Vagina (tissue), 2 donors: ENCODE results near the gene TNFSF9. TPM values are rescaled to one million over a fixed set of nuclear protein-coding genes. Genes with fewer than 3 reads are reported as not detected.

Experiments
- DNase-seq, 2 donors: peaks; one replicate each; pipeline ENCODE4 v3.0.0-alpha.2; 2017; ENCODE audit errors: extremely low spot score in 2 of 2
- H3K27ac ChIP-seq: fragments of 200-600 bp; sonication (generic); one replicate; pipeline ENCODE4 v1.5.1; 2019
- H3K27me3 ChIP-seq: fragments of 200-600 bp; sonication (generic); one replicate; pipeline ENCODE4 v1.5.1; 2019
- H3K36me3 ChIP-seq, 2 donors: fragments of 200-600 bp; sonication (generic); one replicate each; pipeline ENCODE4 v1.5.1; 2017 to 2019
- H3K4me1 ChIP-seq: fragments of 200-600 bp; sonication (generic); one replicate; pipeline ENCODE4 v1.5.1; 2019
- H3K4me3 ChIP-seq, 2 donors: fragments of 200-600 bp; sonication (generic); 1 replicate in 1 of 2; 2 replicates in 1 of 2; pipeline ENCODE4 v1.5.1; 2016 to 2019
- H3K9me3 ChIP-seq: fragments of 200-600 bp; sonication (generic); one replicate; pipeline ENCODE4 v1.5.1; 2019
- CTCF ChIP-seq, 3 experiments: fragments of 450-650 bp in 2 of 3; fragments of 200-600 bp in 1 of 3; sonication (generic) in 1 of 3; IDR thresholded peaks; one replicate each; pipeline ENCODE4 v1.5.1; 2017 to 2019; ENCODE audit warnings: antibody characterized with exemption in 3 of 3, mild to moderate bottlenecking in 2 of 3, moderate library complexity in 2 of 3
- POLR2A ChIP-seq, 2 donors: fragments of 450-650 bp; IDR thresholded peaks; one replicate each; pipeline ENCODE4 v1.6.1; 2017; ENCODE audit warnings: antibody characterized with exemption in 2 of 2, mild to moderate bottlenecking in 2 of 2, moderate library complexity in 2 of 2
- POLR2AphosphoS5 ChIP-seq, 2 donors: sonication (generic); formaldehyde crosslinking; IDR thresholded peaks; one replicate each; pipeline ENCODE4 v1.9.0; 2017; ENCODE audit warnings: antibody characterized with exemption in 2 of 2, mild to moderate bottlenecking in 2 of 2, low read depth in 1 of 2; ENCODE audit not compliant: insufficient read depth in 1 of 2
- intact Hi-C: fragments of 100-400 bp; cut with DNase I; formaldehyde crosslinking; loops from one replicate; pipeline ENCODE4 v1.15.1; 2023
- total RNA-seq: library from RNA; depleted of rRNA; stranded (reverse); fragments of >200 nt; gene quantifications from one replicate; pipeline ENCODE4 v1.2.3, GENCODE V29; 2016

The TNFSF9 gene
- total RNA-seq, result 7.9 TPM

GRCh38 chr19:6530386-6531162 is at the start of gene TNFSF9:
Gene TNFSF9 (plus strand): TSS chr19:6531026. CDS start chr19:6531037, 11 bp downstream.
- TF ChIP-seq CTCF (IDR thresholded peaks at IDR 0.05) (no peak), POLR2A (IDR thresholded peaks at IDR 0.05) (peak in 1 of 2 donors; percentile 67), POLR2AphosphoS5 (IDR thresholded peaks at IDR 0.05; ENCODE audit: insufficient read depth in 1 of 2, low read depth in 1 of 2) (peak; percentile 64 to 88)
- peak within 1 kb of the TSS; percentile 46 for H3K27ac ChIP-seq
- H3K27me3 ChIP-seq, result no peaks in the 10 kb centered on the region
- H3K4me3 ChIP-seq, result peak within 1 kb of the TSS; percentile 47 to 55
- intact Hi-C loops, result no loop called here
- H3K4me1 ChIP-seq, result peaks cover 20% of the 10 kb centered on the region
- no peaks in the 10 kb centered on the region for H3K9me3 ChIP-seq
- DNase-seq, result no peak
- H3K36me3 ChIP-seq, result no peaks in the 10 kb centered on the region

GRCh38 chr19:6481541-6482342 is 49.1 kb upstream of the TNFSF9 start, which contains the start of gene DENND1C:
Gene DENND1C (minus strand): TSS chr19:6481787. CDS start chr19:6481695, 92 bp downstream.
- Histone ChIP-seq H3K27ac (peak within 1 kb of the TSS; percentile 2), H3K9me3 (no peaks in the 10 kb centered on the region), H3K4me3 (peak within 1 kb of the TSS; percentile 23 to 30), H3K27me3 (peaks cover 4% of the 10 kb centered on the region), H3K4me1 (peaks cover 5% of the 10 kb centered on the region), H3K36me3 (no peaks in the 10 kb centered on the region)
- TF ChIP-seq POLR2AphosphoS5 (IDR thresholded peaks at IDR 0.05; ENCODE audit: insufficient read depth in 1 of 2, low read depth in 1 of 2) (no peak), CTCF (IDR thresholded peaks at IDR 0.05) (no peak), POLR2A (IDR thresholded peaks at IDR 0.05) (no peak)
- intact Hi-C loops, result no loop called here
- DNase-seq, result no peak

GRCh38 chr19:6482343-6482686 is 48.5 kb upstream of the TNFSF9 start:
- H3K27me3 ChIP-seq, result no peaks in the 10 kb centered on the region
- TF ChIP-seq CTCF (IDR thresholded peaks at IDR 0.05), result no peak
- TF ChIP-seq POLR2AphosphoS5 (IDR thresholded peaks at IDR 0.05; ENCODE audit: insufficient read depth in 1 of 2, low read depth in 1 of 2), result no peak
- TF ChIP-seq POLR2A (IDR thresholded peaks at IDR 0.05), result no peak
- no peaks in the 10 kb centered on the region for H3K36me3 ChIP-seq
- H3K4me1 ChIP-seq, result no peaks in the 10 kb centered on the region
- no peaks in the 10 kb centered on the region for H3K9me3 ChIP-seq
- DNase-seq, result no peak
- H3K27ac ChIP-seq, result peak overlapping the region; percentile 2
- peak overlapping the region in 1 of 2 donors; percentile 30 for H3K4me3 ChIP-seq
- intact Hi-C loops, result no loop called here

GRCh38 chr19:6483235-6483634 is 47.6 kb upstream of the TNFSF9 start:
- no peaks in the 10 kb centered on the region for H3K4me1 ChIP-seq
- TF ChIP-seq POLR2A (IDR thresholded peaks at IDR 0.05) (no peak), CTCF (IDR thresholded peaks at IDR 0.05) (no peak), POLR2AphosphoS5 (IDR thresholded peaks at IDR 0.05; ENCODE audit: insufficient read depth in 1 of 2, low read depth in 1 of 2) (no peak)
- intact Hi-C loops, result no loop called here
- H3K27me3 ChIP-seq, result no peaks in the 10 kb centered on the region
- H3K27ac ChIP-seq, result no peak overlapping the region
- no peak for DNase-seq
- H3K36me3 ChIP-seq, result no peaks in the 10 kb centered on the region
- H3K9me3 ChIP-seq, result no peaks in the 10 kb centered on the region
- no peak overlapping the region for H3K4me3 ChIP-seq
